HEK293T (cell line): ENCODE results near the gene IL21R.

ENCODE experiments used
- ARNT ChIP-seq: fragments of 450-650 bp; IDR thresholded peaks from 2 replicates; pipeline ENCODE4 v1.6.1; 2017; ENCODE audit warnings: mild to moderate bottlenecking
- BHLHE40 ChIP-seq: fragments of 450-650 bp; IDR thresholded peaks from 2 replicates; pipeline ENCODE4 v1.6.1; 2016; ENCODE audit warnings: mild to moderate bottlenecking, moderate library complexity, borderline replicate concordance
- ELF4 ChIP-seq: fragments of 450-650 bp; IDR thresholded peaks from 2 replicates; pipeline ENCODE4 v1.6.1; 2017; ENCODE audit warnings: antibody characterized with exemption
- FOXA1 ChIP-seq: fragments of 450-650 bp; IDR thresholded peaks from 2 replicates; pipeline ENCODE4 v1.6.1; 2016; ENCODE audit warnings: mild to moderate bottlenecking
- FOXK2 ChIP-seq: fragments of 450-650 bp; IDR thresholded peaks from 2 replicates; pipeline ENCODE4 v1.6.1; 2016; ENCODE audit warnings: mild to moderate bottlenecking
- LEF1 ChIP-seq: fragments of 450-650 bp; IDR thresholded peaks from 2 replicates; pipeline ENCODE4 v1.6.1; 2017; ENCODE audit warnings: mild to moderate bottlenecking, borderline replicate concordance
- NFRKB ChIP-seq: fragments of 450-650 bp; IDR thresholded peaks from 2 replicates; pipeline ENCODE4 v1.6.1; 2016; ENCODE audit warnings: mild to moderate bottlenecking, moderate library complexity

DNA sequence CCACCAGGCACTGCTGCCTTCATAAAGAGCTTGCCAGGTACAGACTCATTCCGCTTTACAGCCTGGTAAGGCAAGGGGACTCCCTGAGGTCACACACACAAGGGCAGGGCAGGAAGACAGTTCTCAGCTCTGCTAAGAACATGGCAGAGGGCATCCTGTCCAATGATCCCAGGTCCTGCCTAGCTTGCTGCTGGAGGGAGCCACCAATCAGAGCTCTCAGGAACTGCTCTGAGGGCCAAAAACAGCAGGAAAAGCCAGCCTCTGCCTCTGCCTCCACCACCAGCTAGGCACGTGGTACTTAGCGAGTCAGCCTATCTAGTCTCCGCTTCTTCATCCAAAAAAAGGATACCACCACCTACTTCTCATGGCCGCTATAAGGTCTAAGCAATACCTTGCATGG lies 81.7 kb downstream of the IL21R start:
- no peak for TF ChIP-seq BHLHE40
- TF ChIP-seq FOXK2, result no peak
- TF ChIP-seq FOXA1, result no peak
- no peak for TF ChIP-seq LEF1
- TF ChIP-seq ARNT, result no peak
- TF ChIP-seq ELF4, result no peak
- no peak for TF ChIP-seq NFRKB
